Measurements from ENCODE around the gene CD274. TPM values are rescaled to one million over a fixed set of nuclear protein-coding genes. Genes with fewer than 3 reads are reported as not detected.
"Not testable (repeated sequence)": the region's sequence is repeated elsewhere in the genome, so short reads cannot be mapped to it uniquely, and the experiment has no call there.

Gene CD274
- total RNA-seq, 1 donor from 2014 or later: 4.6 TPM

GRCh38 chr9:5466766-5467165, 16.4 kb downstream of the CD274 start:
- DNase-seq (ENCODE audit: low spot score): no peak

DNA sequence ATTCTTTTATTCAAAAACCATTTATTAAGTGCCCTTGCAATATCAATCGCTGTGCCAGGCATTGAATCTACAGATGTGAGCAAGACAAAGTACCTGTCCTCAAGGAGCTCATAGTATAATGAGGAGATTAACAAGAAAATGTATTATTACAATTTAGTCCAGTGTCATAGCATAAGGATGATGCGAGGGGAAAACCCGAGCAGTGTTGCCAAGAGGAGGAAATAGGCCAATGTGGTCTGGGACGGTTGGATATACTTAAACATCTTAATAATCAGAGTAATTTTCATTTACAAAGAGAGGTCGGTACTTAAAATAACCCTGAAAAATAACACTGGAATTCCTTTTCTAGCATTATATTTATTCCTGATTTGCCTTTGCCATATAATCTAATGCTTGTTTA, 18.5 kb downstream of the CD274 start:
- no peak for DNase-seq (ENCODE audit: low spot score)

GRCh38 chr9:5470122-5470521, 19.8 kb downstream of the CD274 start:
- no peak for DNase-seq (ENCODE audit: low spot score)

GRCh38 chr9:5470816-5471215, 20.5 kb downstream of the CD274 start:
- no peak for DNase-seq (ENCODE audit: low spot score)

DNA sequence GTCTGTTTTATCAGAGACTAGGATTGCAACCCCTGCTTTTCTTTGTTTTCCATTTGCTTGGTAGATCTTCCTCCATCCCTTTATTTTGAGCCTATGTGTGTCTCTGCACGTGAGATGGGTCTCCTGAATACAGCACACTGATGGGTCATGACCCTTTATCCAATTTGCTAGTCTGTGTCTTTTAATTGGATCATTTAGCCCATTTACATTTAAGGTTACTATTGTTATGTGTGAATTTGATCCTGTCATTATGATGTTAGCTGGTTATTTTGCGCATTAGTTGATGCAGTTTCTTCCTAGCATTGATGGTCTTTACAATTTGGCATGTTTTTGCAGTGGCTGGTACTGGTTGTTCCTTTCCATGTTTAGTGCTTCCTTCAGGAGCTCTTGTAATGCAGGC, 25.3 kb downstream of the CD274 start:
- not testable (repeated sequence) for DNase-seq (ENCODE audit: low spot score)

- no peak for DNase-seq (ENCODE audit: low spot score)
Measured at GRCh38 chr9:5478206-5478605, 27.9 kb downstream of the CD274 start.

- no peak for DNase-seq (ENCODE audit: low spot score)
Measured at GRCh38 chr9:5479994-5480694, 29.8 kb downstream of the CD274 start.

DNA sequence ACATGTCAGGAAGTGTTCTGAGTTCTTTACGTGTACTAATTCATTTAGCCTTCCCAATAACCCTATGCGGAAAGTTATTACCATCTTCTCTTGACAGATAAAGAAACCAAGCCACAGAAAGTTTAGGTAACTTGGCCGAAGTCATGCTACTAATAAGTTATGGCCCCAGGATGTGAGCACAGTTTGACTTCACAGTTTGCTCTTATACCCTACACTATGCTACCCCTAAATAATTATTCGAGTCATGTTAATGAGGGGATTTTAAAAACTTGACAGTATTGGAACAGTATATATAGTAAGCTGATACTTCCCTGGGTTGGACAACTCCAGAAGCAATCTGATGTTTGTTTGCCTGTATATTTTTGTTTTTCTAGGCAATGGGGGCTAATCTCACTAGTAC, 30.6 kb downstream of the CD274 start:
- no peak for DNase-seq (ENCODE audit: low spot score)

GRCh38 chr9:5481322-5482040, 31.1 kb downstream of the CD274 start:
- DNase-seq (ENCODE audit: low spot score): no peak

DNA sequence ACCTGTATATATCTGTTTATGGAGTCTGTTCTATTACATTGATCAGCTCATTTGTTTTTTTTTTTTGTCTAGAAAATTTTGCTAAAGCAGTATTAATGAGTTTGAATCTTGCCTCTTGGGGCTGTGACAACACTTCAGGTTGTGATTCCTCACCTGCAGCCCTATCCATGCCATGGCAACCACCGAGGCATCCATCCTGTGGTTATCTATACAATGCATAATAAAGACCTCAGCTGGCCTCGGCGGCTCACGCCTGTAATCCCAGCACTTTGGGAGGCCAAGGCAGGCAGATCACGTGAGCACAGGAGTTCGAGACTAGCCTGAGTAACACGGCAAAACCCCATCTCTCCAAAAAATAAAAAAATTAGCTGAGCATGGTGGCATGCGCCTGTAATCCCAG, 31.9 kb downstream of the CD274 start:
- no peak for DNase-seq (ENCODE audit: low spot score)

DNA sequence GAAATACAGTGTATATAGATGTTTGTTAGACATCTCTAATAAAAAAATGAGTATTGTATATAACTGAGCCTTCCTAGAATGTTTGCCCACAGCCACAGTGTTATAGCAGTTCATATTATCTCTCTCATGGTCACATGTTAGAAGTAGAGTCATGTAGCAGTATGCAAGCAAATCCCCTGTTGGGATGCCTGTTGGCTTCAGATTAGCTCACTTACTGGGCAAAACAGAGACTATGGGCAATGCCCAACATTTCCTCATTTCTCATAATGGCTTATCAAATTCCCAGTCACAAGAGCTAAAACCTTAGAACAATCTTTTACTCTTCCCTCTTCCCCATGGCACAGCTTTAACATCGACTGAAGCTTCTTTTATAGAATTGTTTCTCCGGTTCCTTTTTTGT, 33.0 kb downstream of the CD274 start:
- DNase-seq (ENCODE audit: low spot score): no peak

- DNase-seq (ENCODE audit: low spot score): no peak
Measured at GRCh38 chr9:5485378-5486085, 35.2 kb downstream of the CD274 start.

GRCh38 chr9:5486988-5487387, 36.6 kb downstream of the CD274 start:
- DNase-seq (ENCODE audit: low spot score): no peak

GRCh38 chr9:5488221-5489008, 38.1 kb downstream of the CD274 start:
- no peak for DNase-seq (ENCODE audit: low spot score)

DNA sequence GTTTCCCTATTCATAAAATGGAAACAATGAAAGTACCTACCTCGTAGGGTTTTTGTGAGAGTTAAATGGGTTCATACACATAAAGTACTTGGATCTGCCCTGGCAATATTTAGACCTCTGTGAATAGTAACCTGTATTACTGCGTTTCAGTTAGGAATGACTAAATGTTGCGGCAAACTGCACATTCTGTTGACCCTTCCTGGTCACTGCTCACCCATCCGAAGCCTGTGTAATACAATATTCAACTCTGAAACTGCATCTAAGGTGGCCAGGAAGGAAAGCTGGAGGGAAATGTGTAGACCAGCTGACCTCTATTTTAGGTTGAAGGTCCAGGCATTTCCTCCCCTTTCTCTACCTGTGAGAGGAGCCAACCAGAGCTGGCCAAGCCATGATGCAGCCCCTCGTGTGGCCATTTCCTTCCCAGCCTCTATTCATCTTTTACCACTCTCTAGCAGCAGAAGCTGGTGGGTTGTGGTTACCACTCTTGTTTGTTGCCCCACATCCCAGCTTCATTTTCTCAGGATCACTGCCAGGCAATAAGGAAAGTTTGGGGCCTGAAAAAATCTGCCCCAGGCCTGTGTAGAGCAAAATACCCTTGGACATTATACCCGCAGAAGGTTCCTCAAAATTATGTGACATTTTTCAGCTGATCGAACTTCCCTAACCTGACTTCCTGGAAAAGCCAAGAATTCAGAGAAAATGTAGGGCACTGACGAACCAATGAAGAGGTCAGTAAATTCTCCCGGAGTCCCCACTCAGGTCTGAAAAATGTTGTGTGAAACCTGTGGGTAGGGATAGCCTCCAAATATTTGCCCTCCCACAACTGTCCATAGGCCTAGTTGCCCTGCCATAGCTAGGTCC, 39.5 kb downstream of the CD274 start:
- DNase-seq (ENCODE audit: low spot score): no peak

DNA sequence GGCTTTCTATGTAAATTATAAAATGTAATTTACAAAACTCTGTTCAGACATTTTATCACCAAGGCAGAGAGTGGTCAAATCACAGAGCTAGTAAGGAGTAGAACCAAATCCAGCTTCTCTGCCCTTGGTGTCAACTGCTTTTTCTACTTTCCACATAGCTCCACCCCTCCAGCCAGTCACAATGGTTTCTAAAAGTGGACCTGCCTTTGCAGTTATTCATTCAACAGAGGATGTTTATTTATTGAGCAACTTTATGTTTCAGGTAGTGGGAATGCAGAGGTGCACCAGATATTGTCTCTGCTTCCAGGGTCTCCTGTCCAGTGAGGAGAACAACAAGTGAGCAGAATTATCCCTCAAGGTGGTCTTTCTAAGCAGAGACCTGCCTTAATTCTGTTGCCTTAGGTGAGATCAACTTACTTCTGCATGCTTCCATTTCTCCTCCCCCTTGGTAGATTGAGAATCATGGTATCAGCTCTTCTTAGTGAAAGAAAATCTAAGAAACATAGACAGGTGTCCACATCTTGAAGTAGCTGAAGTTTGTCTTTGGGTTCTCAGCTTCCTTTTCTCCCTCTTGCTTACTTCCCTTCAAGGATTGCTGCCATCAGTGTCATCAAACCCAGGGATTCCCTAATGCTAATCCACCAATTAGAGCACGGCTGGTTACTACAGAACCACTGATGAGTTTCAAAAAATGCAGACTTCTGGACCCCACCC, 42.8 kb downstream of the CD274 start:
- DNase-seq (ENCODE audit: low spot score): no peak

DNA sequence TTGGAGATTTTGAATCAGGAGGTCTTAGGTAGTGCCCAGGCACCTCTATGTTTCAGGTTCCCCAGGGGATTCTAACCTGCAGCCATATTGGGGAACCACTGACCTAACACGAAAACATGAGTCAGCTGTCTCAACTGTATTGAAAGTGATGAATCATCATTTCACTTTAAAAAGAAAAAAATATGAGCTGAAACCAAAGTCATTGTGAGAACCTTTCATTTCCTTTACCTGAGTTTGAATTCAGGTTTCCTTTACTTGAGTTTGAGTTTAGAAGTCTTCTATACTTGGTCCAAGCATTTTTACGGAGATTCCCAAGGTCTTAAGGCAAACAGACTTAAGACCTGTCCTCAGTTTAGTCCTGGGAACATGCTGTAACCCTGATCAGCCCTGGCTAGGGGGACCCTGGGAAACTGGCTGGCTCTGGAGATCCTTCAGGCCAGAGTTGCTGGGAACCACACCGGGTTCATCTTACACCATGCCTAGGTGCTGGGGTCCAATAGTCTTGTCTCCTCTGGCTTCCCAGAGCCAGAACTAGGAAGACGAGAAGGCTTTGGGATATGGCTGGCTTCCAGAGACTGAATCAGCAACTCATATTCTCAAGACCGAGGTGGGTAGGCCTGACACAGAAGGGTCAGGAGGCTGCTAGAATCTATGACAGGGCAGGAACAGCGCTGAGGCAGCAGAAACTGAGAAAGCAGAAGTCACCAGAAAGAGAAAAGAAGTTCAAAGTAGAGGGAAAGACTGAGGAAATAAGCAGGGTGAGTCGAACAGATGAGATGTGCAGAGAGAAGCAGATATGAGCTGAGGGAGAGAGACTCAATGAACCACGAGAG, 43.6 kb downstream of the CD274 start:
- DNase-seq (ENCODE audit: low spot score): peak; percentile 35

DNA sequence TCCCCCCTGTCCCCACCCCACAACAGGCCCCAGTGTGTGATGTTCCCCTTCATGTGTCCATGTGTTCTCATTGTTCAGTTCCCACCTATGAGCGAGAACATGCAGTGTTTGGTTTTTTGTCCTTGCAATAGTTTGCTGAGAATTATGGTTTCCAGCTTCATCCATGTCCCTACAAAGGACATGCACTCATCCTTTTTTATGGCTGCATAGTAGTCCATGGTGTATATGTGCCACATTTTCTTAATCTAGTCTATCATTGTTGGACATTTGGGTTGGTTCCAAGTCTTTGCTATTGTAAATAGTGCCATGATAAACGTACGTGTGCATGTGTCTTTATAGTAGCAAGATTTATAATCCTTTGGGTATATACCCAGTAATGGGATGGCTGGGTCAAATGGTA, 44.4 kb downstream of the CD274 start:
- DNase-seq (ENCODE audit: low spot score): not testable (repeated sequence)

DNA sequence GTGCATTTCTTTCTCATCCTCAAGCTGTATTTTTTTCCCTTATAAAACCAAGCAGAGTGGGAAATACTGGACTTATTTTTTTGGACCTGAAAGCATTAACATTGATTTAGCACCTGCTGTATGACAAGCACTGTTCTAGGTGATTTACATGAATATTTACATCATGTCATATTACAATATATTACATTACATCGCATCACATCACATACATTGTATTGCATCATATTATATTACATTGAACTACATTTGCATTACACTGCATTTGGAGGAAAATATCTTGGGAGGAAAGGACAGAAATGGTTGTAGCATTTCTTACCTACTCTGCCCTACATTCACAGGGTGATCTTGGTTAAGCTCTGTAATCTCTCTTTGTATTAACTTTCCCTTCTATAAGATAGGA, 48.8 kb downstream of the CD274 start:
- no peak for DNase-seq (ENCODE audit: low spot score)

Measured in umbilical cord (tissue), 2 donors.